ENCODE results near the gene USP1. TPM values are rescaled to one million over a fixed set of nuclear protein-coding genes. Genes with fewer than 3 reads are reported as not detected.
A peak's percentile ranks its signal among the peaks of the same experiment; 100 is the strongest.

Gene USP1
- total RNA-seq, 1 experiment from 2014 or later = 37.5 TPM

DNA sequence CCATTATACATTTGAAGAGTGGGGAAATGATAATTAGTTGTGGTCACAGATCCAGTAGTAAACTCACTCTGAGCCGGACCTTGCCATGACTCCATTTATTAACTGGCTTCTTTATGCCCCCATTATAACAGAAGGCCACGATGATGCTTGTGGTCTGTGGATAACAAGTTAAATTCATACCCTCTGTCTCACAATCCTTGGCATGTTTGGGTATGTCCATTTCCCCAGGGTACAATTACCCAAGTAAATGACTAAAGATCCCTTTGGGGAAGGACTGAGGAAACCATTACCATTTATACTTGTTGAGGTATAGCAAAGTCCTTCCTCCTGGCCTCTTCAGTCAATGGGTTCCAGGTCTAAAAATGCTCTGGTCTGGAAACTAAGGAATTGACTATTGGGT lies 7.3 kb upstream of the USP1 start:
- H3K4me3 ChIP-seq (ENCODE audit: low read length) = no peak overlapping the region
- H2AFZ ChIP-seq (ENCODE audit: low read length) = no peak overlapping the region
- H3K36me3 ChIP-seq (ENCODE audit: insufficient read depth, low read length) = no peaks in the 10 kb centered on the region
- H3K9me3 ChIP-seq (ENCODE audit: low read length) = no peaks in the 10 kb centered on the region
- no peaks in the 10 kb centered on the region for H3K9me2 ChIP-seq (replicated peaks; ENCODE audit: insufficient read depth, low read length)
- H4K20me1 ChIP-seq (ENCODE audit: insufficient read depth, low read depth, low read length) = no peaks in the 10 kb centered on the region
- H3K79me2 ChIP-seq (ENCODE audit: low read length) = no peaks in the 10 kb centered on the region
- H3K4me1 ChIP-seq (ENCODE audit: low read length) = peaks cover 15% of the 10 kb centered on the region
- no peak overlapping the region for H3K4me2 ChIP-seq (ENCODE audit: low read depth, low read length, poor library complexity, severe bottlenecking)
- H3K9ac ChIP-seq (ENCODE audit: low read length) = no peak overlapping the region
- DNase-seq = no peak
- no peak overlapping the region for H3K27ac ChIP-seq (ENCODE audit: low read length)
- H3K27me3 ChIP-seq (ENCODE audit: low read length) = no peaks in the 10 kb centered on the region

DNA sequence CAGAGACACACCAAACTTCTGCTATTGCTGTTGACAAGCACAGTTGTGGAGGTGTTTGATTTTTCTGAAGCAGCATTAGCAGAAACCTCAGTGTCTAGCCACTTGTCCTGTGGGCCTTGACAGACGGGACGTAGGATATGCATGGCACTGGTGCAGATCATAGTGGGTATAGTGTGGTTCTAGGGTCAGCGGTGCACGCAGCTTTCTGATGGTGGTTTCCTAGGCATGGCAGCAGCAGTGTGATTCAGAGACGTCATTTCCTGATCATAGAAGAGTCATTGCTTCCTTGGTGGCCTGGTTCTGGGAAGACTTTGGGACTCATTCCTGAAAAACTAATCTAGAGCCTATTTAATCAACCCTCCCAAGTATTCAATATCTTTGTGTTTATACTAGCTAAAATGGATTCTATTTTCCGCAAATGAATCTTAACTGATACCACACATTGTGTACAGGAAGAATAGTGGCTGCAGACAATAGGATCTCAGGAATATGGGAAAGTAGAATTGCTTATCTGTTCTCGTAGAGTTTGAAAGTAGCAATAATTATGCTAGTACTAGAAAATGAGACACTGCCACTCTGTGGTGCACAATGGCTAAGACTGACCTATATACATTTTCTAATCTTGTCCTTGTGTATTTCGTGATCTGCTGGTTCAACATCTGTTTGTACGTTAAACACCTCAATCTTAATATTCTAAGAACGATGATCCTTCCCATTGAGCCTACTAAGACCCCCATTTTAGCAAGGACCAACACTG lies 2.8 kb upstream of the USP1 start:
- Histone ChIP-seq H3K4me1 (ENCODE audit: low read length) (peaks cover 27% of the 10 kb centered on the region), H3K27me3 (ENCODE audit: low read length) (no peaks in the 10 kb centered on the region), H3K9ac (ENCODE audit: low read length) (no peak overlapping the region), H4K20me1 (ENCODE audit: insufficient read depth, low read depth, low read length) (peaks cover 13% of the 10 kb centered on the region; the same call in 1 of the 2 replicates), H3K9me2 (replicated peaks; ENCODE audit: insufficient read depth, low read length) (no peaks in the 10 kb centered on the region), H2AFZ (ENCODE audit: low read length) (no peak overlapping the region), H3K27ac (ENCODE audit: low read length) (no peak overlapping the region), H3K36me3 (ENCODE audit: insufficient read depth, low read length) (no peaks in the 10 kb centered on the region), H3K4me2 (ENCODE audit: low read depth, low read length, poor library complexity, severe bottlenecking) (no peak overlapping the region), H3K4me3 (ENCODE audit: low read length) (no peak overlapping the region), H3K79me2 (ENCODE audit: low read length) (peaks cover 28% of the 10 kb centered on the region), H3K9me3 (ENCODE audit: low read length) (no peaks in the 10 kb centered on the region)
- no peak for DNase-seq

GRCh38 chr1:62434618-62435001 lies 2.2 kb upstream of the USP1 start:
- Histone ChIP-seq H3K9me3 (ENCODE audit: low read length) (no peaks in the 10 kb centered on the region), H3K27me3 (ENCODE audit: low read length) (no peaks in the 10 kb centered on the region), H3K9ac (ENCODE audit: low read length) (no peak overlapping the region), H3K79me2 (ENCODE audit: low read length) (peaks cover 34% of the 10 kb centered on the region), H3K4me1 (ENCODE audit: low read length) (peaks cover 32% of the 10 kb centered on the region), H3K9me2 (replicated peaks; ENCODE audit: insufficient read depth, low read length) (no peaks in the 10 kb centered on the region), H2AFZ (ENCODE audit: low read length) (no peak overlapping the region), H3K36me3 (ENCODE audit: insufficient read depth, low read length) (no peaks in the 10 kb centered on the region), H4K20me1 (ENCODE audit: insufficient read depth, low read depth, low read length) (peaks cover 16% of the 10 kb centered on the region), H3K27ac (ENCODE audit: low read length) (no peak overlapping the region), H3K4me3 (ENCODE audit: low read length) (no peak overlapping the region), H3K4me2 (ENCODE audit: low read depth, low read length, poor library complexity, severe bottlenecking) (no peak overlapping the region)
- no peak for DNase-seq

- Histone ChIP-seq H3K36me3 (ENCODE audit: insufficient read depth, low read length) (peaks cover 1% of the 10 kb centered on the region; the same call in 1 of the 2 replicates), H3K79me2 (ENCODE audit: low read length) (peaks cover 42% of the 10 kb centered on the region), H3K9me2 (replicated peaks; ENCODE audit: insufficient read depth, low read length) (no peaks in the 10 kb centered on the region), H3K4me1 (ENCODE audit: low read length) (peaks cover 37% of the 10 kb centered on the region), H4K20me1 (ENCODE audit: insufficient read depth, low read depth, low read length) (peaks cover 21% of the 10 kb centered on the region), H3K27ac (ENCODE audit: low read length) (peak overlapping the region; percentile 83), H2AFZ (ENCODE audit: low read length) (peak overlapping the region; percentile 37; the same call in 1 of the 2 replicates), H3K9ac (ENCODE audit: low read length) (peak overlapping the region; percentile 84), H3K4me3 (ENCODE audit: low read length) (peak overlapping the region; percentile 81), H3K27me3 (ENCODE audit: low read length) (no peaks in the 10 kb centered on the region), H3K9me3 (ENCODE audit: low read length) (no peaks in the 10 kb centered on the region), H3K4me2 (ENCODE audit: low read depth, low read length, poor library complexity, severe bottlenecking) (peak overlapping the region; percentile 82)
- DNase-seq = no peak
Observed at GRCh38 chr1:62435231-62436038, 1.4 kb upstream of the USP1 start.

- H3K4me2 ChIP-seq (ENCODE audit: low read depth, low read length, poor library complexity, severe bottlenecking) = peak overlapping the region; percentile 82
- peaks cover 49% of the 10 kb centered on the region for H3K79me2 ChIP-seq (ENCODE audit: low read length)
- peaks cover 37% of the 10 kb centered on the region for H3K4me1 ChIP-seq (ENCODE audit: low read length)
- peak overlapping the region; percentile 83 for H3K27ac ChIP-seq (ENCODE audit: low read length)
- H3K36me3 ChIP-seq (ENCODE audit: insufficient read depth, low read length) = peaks cover 7% of the 10 kb centered on the region; the same call in 1 of the 2 replicates
- H3K27me3 ChIP-seq (ENCODE audit: low read length) = no peaks in the 10 kb centered on the region
- peak overlapping the region; percentile 81 for H3K4me3 ChIP-seq (ENCODE audit: low read length)
- no peaks in the 10 kb centered on the region for H3K9me3 ChIP-seq (ENCODE audit: low read length)
- H3K9me2 ChIP-seq (replicated peaks; ENCODE audit: insufficient read depth, low read length) = no peaks in the 10 kb centered on the region
- H2AFZ ChIP-seq (ENCODE audit: low read length) = peak overlapping the region; percentile 37; the same call in 1 of the 2 replicates
- no peak for DNase-seq
- peaks cover 21% of the 10 kb centered on the region for H4K20me1 ChIP-seq (ENCODE audit: insufficient read depth, low read depth, low read length)
- peak overlapping the region; percentile 84 for H3K9ac ChIP-seq (ENCODE audit: low read length)
Observed at GRCh38 chr1:62436039-62436465, 797 bp upstream of the USP1 start.

GRCh38 chr1:62437273-62437940 lies 558 bp downstream of the USP1 start:
- Histone ChIP-seq H3K9ac (ENCODE audit: low read length) (peak overlapping the region; percentile 94), H4K20me1 (ENCODE audit: insufficient read depth, low read depth, low read length) (peaks cover 21% of the 10 kb centered on the region), H3K4me1 (ENCODE audit: low read length) (peaks cover 33% of the 10 kb centered on the region), H3K4me2 (ENCODE audit: low read depth, low read length, poor library complexity, severe bottlenecking) (peak overlapping the region; percentile 80), H3K9me2 (replicated peaks; ENCODE audit: insufficient read depth, low read length) (no peaks in the 10 kb centered on the region), H3K9me3 (ENCODE audit: low read length) (no peaks in the 10 kb centered on the region), H3K79me2 (ENCODE audit: low read length) (peaks cover 62% of the 10 kb centered on the region), H3K27me3 (ENCODE audit: low read length) (no peaks in the 10 kb centered on the region), H3K4me3 (ENCODE audit: low read length) (peak overlapping the region; percentile 78), H2AFZ (ENCODE audit: low read length) (peak overlapping the region; percentile 74), H3K27ac (ENCODE audit: low read length) (peak overlapping the region; percentile 92), H3K36me3 (ENCODE audit: insufficient read depth, low read length) (peaks cover 20% of the 10 kb centered on the region)
- peak; percentile 65 for DNase-seq

- H3K79me2 ChIP-seq (ENCODE audit: low read length) = peaks cover 70% of the 10 kb centered on the region
- H3K9me2 ChIP-seq (replicated peaks; ENCODE audit: insufficient read depth, low read length) = no peaks in the 10 kb centered on the region
- H3K9me3 ChIP-seq (ENCODE audit: low read length) = no peaks in the 10 kb centered on the region
- H3K27ac ChIP-seq (ENCODE audit: low read length) = peak overlapping the region; percentile 92; the same call in 1 of the 2 replicates
- peak overlapping the region; percentile 80 for H3K4me2 ChIP-seq (ENCODE audit: low read depth, low read length, poor library complexity, severe bottlenecking)
- H3K4me3 ChIP-seq (ENCODE audit: low read length) = peak overlapping the region; percentile 78
- H3K4me1 ChIP-seq (ENCODE audit: low read length) = peaks cover 33% of the 10 kb centered on the region
- H4K20me1 ChIP-seq (ENCODE audit: insufficient read depth, low read depth, low read length) = peaks cover 21% of the 10 kb centered on the region
- peak; percentile 59 for DNase-seq
- H3K27me3 ChIP-seq (ENCODE audit: low read length) = no peaks in the 10 kb centered on the region
- peaks cover 27% of the 10 kb centered on the region for H3K36me3 ChIP-seq (ENCODE audit: insufficient read depth, low read length)
- no peak overlapping the region for H2AFZ ChIP-seq (ENCODE audit: low read length)
- H3K9ac ChIP-seq (ENCODE audit: low read length) = peak overlapping the region; percentile 94
Observed at GRCh38 chr1:62438163-62438562, 1.3 kb downstream of the USP1 start.

Data from Karpas-422 (cell line).